PC-3 (cell line): Measurements from ENCODE around the gene FKBP10. TPM values are rescaled to one million over a fixed set of nuclear protein-coding genes. Genes with fewer than 3 reads are reported as not detected.

Experiments
- ATAC-seq: fragments of 200-7000 bp; cut with Tn5 transposase; 2 replicates; pipeline ENCODE4 v1.9.1; 2020; ENCODE audit warnings: mild to moderate bottlenecking, moderate library complexity
- BruUV-seq: library from RNA; stranded (reverse); fragments of 400-500 nt; replicated peaks from 2 replicates; lab custom pipeline; 2021; lab: Mats Ljungman, UMichigan
- CTCF ChIA-PET: fragments of 300-600 bp; sonication (Branson Sonifier 250); formaldehyde crosslinking; loops from one replicate; lab custom pipeline; 2022; ENCODE audit warnings: antibody characterized with exemption; lab: Charles Lee
- POLR2A ChIA-PET: fragments of 300-600 bp; sonication (Branson Sonifier 250); formaldehyde crosslinking; loops from one replicate; lab custom pipeline; 2022; ENCODE audit warnings: antibody characterized with exemption; ENCODE audit not compliant: unreplicated experiment; lab: Charles Lee
- DNase-seq: peaks from one replicate; pipeline ENCODE4 v3.0.0-alpha.2; 2015
- H2AFZ ChIP-seq: fragments of 300-600 bp; sonication (generic); 2 replicates; pipeline ENCODE4 v1.6.0; 2016; ENCODE audit warnings: antibody characterized with exemption, low read length
- H3F3A ChIP-seq: fragments of 300-600 bp; sonication (generic); one replicate; pipeline ENCODE4 v1.6.0; 2017; ENCODE audit warnings: antibody characterized with exemption, low read length, control low read depth, mild to moderate bottlenecking; ENCODE audit not compliant: unreplicated experiment
- H3K27ac ChIP-seq: fragments of 300-600 bp; sonication (generic); 2 replicates; pipeline ENCODE4 v1.5.1; 2016; ENCODE audit warnings: mild to moderate bottlenecking, low read length
- H3K27me3 ChIP-seq: fragments of 300-600 bp; sonication (generic); 2 replicates; pipeline ENCODE4 v1.6.1; 2016; ENCODE audit warnings: low read length, mixed read lengths
- H3K36me3 ChIP-seq: fragments of 300-600 bp; sonication (generic); 2 replicates; pipeline ENCODE4 v1.6.1; 2016; ENCODE audit warnings: low read depth, mixed run types, low read length, mixed read lengths
- H3K4me1 ChIP-seq: fragments of 300-600 bp; sonication (generic); 2 replicates; pipeline ENCODE4 v1.5.1; 2016; ENCODE audit warnings: low read length; ENCODE audit not compliant: insufficient read depth
- H3K4me2 ChIP-seq: fragments of 300-600 bp; sonication (generic); 2 replicates; pipeline ENCODE4 v1.6.0; 2016; ENCODE audit warnings: low read length
- H3K4me3 ChIP-seq: fragments of 300-600 bp; sonication (generic); 2 replicates; pipeline ENCODE4 v1.5.1; 2016; ENCODE audit warnings: mild to moderate bottlenecking, low read length, mixed read lengths
- H3K79me2 ChIP-seq: fragments of 300-600 bp; sonication (generic); 2 replicates; pipeline ENCODE4 v1.6.1; 2017; ENCODE audit warnings: low read length, mixed read lengths
- H3K9ac ChIP-seq: fragments of 300-600 bp; sonication (generic); 2 replicates; pipeline ENCODE4 v1.6.0; 2016; ENCODE audit warnings: mild to moderate bottlenecking, low read length
- H3K9me2 ChIP-seq: fragments of 300-600 bp; sonication (generic); replicated peaks from 2 replicates; pipeline ENCODE4 v1.6.1; 2016; ENCODE audit warnings: mixed run types, low read length, mixed read lengths
- H3K9me3 ChIP-seq: fragments of 300-600 bp; sonication (generic); 2 replicates; pipeline ENCODE4 v1.6.1; 2016; ENCODE audit warnings: low read length, mixed read lengths
- H4K20me1 ChIP-seq: fragments of 300-600 bp; sonication (generic); 2 replicates; pipeline ENCODE4 v1.6.1; 2016; ENCODE audit warnings: low read length, mixed read lengths
- CTCF ChIP-seq: fragments of 300-600 bp; sonication (generic); conservative IDR thresholded peaks from 2 replicates; pipeline ENCODE4 v1.5.1; 2017; ENCODE audit warnings: antibody characterized with exemption, low read depth, mild to moderate bottlenecking, low read length
- EZH2 ChIP-seq: fragments of 300-600 bp; sonication (generic); IDR thresholded peaks from one replicate; pipeline ENCODE4 v1.6.1; 2017; ENCODE audit warnings: antibody characterized with exemption, mild to moderate bottlenecking, low read length; ENCODE audit not compliant: unreplicated experiment
- EZH2phosphoT487 ChIP-seq: fragments of 300-600 bp; sonication (generic); IDR thresholded peaks from 2 replicates; pipeline ENCODE4 v1.6.1; 2018; ENCODE audit warnings: mild to moderate bottlenecking, antibody characterized with exemption, low read length, borderline replicate concordance
- intact Hi-C: fragments of 100-400 bp; cut with micrococcal nuclease; formaldehyde crosslinking; loops from 2 replicates; pipeline ENCODE4 v1.9.0; 2023
- total RNA-seq: library from RNA; depleted of rRNA; stranded (reverse); fragments of >200 nt; gene quantifications from 2 replicates; pipeline ENCODE4 v1.2.3, GENCODE V29; 2014

FKBP10 gene
- total RNA-seq, 1 experiment from 2014 or later, result 63.4 TPM

- intact Hi-C loops, result no loop called here
- Histone ChIP-seq H3K4me1 (peaks cover 30% of the 10 kb centered on the region), H4K20me1 (no peaks in the 10 kb centered on the region), H3K27me3 (no peaks in the 10 kb centered on the region), H3K9me2 (no peaks in the 10 kb centered on the region), H3K9ac (no peak overlapping the region), H2AFZ (no peak overlapping the region), H3K36me3 (no peaks in the 10 kb centered on the region), H3F3A (no peaks in the 10 kb centered on the region), H3K4me2 (no peak overlapping the region), H3K9me3 (no peaks in the 10 kb centered on the region), H3K79me2 (no peaks in the 10 kb centered on the region), H3K4me3 (no peak overlapping the region), H3K27ac (peak overlapping the region; percentile 50)
- BruUV-seq, result no TSS peak
- TF ChIP-seq EZH2phosphoT487 (no peak), CTCF (no peak), EZH2 (no peak)
- DNase-seq (peak; percentile 31), ATAC-seq (no peak)
- ChIA-PET POLR2A (interaction anchor here (0.6 to 1.1 kb wide), 2 partner anchors 13 to 984 kb away, joined by 3 to 4 read pairs; partner anchors contain the start of gene JUP), CTCF (no interaction called here)
Observed at GRCh38 chr17:41799366-41799765, 13.4 kb upstream of the FKBP10 start.

GRCh38 chr17:41800601-41801373 lies 12.0 kb upstream of the FKBP10 start:
- no peaks in the 10 kb centered on the region for H3K36me3 ChIP-seq
- H2AFZ ChIP-seq, result no peak overlapping the region
- H3K9me3 ChIP-seq, result no peaks in the 10 kb centered on the region
- DNase-seq (peak; percentile 94), ATAC-seq (peak; percentile 70)
- TF ChIP-seq EZH2 (no peak), CTCF (no peak), EZH2phosphoT487 (no peak)
- intact Hi-C loops, result loop anchor here (1.0 to 2.0 kb wide), 3 partner anchors 14 to 62 kb away; partner anchors contain the start of gene JUP
- H3K27ac ChIP-seq, result peak overlapping the region; percentile 90
- no peaks in the 10 kb centered on the region for H4K20me1 ChIP-seq
- no peaks in the 10 kb centered on the region for H3K27me3 ChIP-seq
- no peaks in the 10 kb centered on the region for H3K79me2 ChIP-seq
- peak overlapping the region; percentile 52; the same call in 1 of the 2 replicates for H3K4me3 ChIP-seq
- H3K4me1 ChIP-seq, result peaks cover 29% of the 10 kb centered on the region
- H3K4me2 ChIP-seq, result peak overlapping the region; percentile 82
- H3K9ac ChIP-seq, result peak overlapping the region; percentile 61
- no peaks in the 10 kb centered on the region for H3F3A ChIP-seq
- no peaks in the 10 kb centered on the region for H3K9me2 ChIP-seq
- TSS peak; percentile 100 for BruUV-seq
- CTCF ChIA-PET, result interaction anchor here (0.6 to 1.8 kb wide), 6 partner anchors 15 to 107 kb away, joined by 3 to 15 read pairs (median 5); partner anchors contain the start of gene JUP
- POLR2A ChIA-PET, result interaction anchor here (0.6 to 1.8 kb wide), 2 partner anchors 15 to 28 kb away, joined by 3 to 26 read pairs; partner anchors contain the start of gene JUP
